Measurements from ENCODE around the gene FUNDC2.
A peak's percentile ranks its signal among the peaks of the same experiment; 100 is the strongest.
"Not testable (repeated sequence)": the region's sequence is repeated elsewhere in the genome, so short reads cannot be mapped to it uniquely, and the experiment has no call there.

Gene FUNDC2, protein sequence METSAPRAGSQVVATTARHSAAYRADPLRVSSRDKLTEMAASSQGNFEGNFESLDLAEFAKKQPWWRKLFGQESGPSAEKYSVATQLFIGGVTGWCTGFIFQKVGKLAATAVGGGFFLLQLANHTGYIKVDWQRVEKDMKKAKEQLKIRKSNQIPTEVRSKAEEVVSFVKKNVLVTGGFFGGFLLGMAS

DNA sequence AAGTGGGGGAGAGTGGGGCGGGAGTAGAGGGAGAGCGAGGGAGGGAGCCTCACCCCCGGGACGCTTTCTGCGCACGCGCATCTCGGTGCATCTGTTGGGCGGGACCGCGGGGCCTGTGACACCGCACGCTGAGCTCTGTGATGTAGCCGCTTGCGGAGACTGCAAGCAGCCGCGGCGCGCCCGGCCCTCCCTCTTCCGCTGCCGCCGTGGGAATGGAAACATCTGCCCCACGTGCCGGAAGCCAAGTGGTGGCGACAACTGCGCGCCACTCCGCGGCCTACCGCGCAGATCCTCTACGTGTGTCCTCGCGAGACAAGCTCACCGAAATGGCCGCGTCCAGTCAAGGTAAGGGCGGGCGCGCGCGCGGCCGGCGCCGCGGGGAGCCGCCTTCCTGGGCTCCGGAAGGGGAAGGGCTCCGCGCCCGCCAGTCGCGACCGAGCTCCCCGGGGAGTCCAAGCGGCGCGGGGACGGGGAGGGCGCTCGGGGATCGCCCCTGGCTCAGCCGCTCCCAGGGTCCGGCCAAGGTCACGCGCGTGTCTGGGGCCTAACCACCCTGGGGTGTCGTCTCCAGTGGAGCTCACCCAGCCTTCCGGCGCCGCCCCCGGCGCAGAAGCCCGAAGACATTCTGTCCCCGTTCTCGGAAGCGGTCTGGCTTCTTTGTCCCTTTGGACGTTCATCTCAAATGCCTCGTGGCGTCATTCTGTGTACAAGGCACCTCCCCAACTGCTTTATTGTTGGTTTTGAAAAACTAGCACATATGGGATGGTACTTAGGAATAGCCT lies at the start of gene FUNDC2:
Gene FUNDC2, plus strand, starts transcription at position 118 of the 782 bp plus-strand sequence. Its CDS starts 95 bp downstream, at position 213.
- peak; percentile 70 to 88 for DNase-seq (ENCODE audit: low read depth in 1 of 2, low spot score in 1 of 2)

DNA sequence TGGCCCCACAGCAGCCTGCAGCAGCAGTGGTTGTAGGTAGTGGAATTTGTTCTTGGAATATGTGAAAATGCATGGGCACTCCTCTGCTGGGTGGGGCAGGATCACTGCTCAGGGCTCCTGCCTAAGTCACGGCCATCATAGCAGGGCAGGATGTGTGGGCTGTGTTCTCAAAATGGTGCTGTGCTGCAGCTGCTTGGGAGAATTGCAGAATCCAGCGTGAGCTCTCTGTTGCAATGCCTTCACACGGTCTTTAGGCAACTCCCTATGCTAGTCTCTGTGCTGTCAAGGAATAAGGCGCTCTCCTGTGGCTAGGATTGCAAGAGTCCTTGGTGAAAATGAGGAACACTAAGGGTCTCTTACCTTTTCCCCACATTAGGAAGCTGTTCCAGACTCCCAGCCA lies 47.0 kb upstream of the FUNDC2 start:
- DNase-seq (ENCODE audit: low read depth in 1 of 2, low spot score in 1 of 2): no peak

DNA sequence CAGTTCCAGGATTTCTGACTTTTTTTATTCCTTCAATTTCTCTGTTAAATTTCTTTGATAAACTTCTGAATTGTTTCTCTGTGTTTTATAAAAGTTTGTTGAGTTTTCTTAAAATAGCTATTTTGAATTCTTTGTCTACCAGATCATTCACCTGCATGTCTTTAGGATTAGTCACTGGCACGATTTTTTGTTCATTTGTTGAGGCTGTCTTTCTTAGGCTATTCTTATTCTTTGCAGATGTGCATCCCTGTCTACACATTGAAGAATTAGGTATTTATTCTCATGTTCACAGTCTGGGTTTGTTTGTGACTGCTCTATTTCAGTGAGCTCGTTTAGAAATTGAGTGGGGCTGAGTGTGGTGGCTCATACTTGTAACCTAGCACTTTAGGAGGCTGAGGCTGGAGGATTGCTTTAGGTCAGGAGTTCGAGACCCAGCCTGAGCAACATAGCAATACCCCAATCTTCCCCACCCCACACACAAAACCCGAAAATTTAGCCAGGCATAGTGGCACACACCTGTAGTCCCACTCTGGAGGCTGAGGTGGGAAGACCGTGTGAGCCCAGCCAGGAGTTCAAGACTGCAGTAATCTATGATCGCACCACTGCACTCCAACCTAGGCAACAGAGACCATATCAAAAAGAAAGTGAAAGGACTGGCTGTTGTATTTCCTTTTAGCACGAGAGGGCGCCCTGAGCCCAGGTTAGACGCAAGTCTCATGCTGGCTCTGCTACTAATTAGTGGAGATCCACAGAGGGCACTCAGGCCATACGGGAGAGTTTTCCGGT lies 46.1 kb upstream of the FUNDC2 start:
- DNase-seq (ENCODE audit: low read depth in 1 of 2, low spot score in 1 of 2): peak; percentile 59 to 66

DNA sequence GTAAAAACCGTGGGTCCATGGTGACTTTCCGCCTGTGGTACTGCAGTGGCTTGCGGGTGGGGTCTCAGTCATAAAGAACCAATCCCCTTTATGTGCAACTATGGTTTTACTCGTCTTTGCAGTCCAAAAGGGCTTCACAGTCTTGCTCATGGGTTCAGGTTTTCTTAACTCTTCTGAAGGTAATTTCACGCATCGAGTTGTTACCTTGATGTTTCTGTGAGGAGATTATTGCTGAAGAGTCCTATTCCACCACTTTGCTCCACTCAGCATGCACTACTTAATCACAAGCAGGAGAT lies 45.6 kb upstream of the FUNDC2 start:
- DNase-seq (ENCODE audit: low read depth in 1 of 2, low spot score in 1 of 2): no peak

DNA sequence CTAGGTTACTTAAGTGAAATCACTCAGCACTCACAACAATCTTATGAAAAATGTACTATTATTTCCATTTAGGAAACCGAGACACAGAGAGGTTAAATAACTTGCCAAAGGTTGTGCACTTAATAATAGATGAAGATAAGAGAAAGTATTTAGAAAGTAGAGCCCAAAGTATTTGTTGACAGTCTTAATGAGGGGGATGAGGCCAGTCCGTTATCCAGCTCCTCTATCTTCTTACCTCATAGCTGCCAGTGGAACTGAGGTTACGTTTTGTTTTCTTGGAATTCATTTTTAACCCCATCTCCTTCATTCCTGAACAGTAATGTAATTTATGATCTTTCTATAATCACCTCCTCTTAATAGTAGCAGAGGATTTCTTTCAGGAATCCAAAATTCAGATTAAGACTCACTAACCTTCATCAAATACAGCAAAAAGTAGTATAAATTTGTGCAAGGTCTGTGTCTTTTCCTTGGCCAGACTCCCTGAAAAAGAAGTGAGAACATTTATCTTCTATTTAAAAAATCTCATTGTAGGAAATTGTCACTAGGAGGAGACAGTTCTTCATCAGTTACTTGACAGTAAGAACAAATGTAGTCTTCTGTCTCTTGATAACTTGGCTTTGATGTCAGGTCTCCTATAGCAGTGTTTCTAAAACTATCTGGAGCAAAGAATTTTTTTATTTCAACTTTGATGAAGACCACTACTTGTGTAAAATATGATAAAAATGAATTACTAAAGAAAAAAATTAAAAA lies 39.6 kb upstream of the FUNDC2 start:
- DNase-seq (ENCODE audit: low read depth in 1 of 2, low spot score in 1 of 2): no peak

DNA sequence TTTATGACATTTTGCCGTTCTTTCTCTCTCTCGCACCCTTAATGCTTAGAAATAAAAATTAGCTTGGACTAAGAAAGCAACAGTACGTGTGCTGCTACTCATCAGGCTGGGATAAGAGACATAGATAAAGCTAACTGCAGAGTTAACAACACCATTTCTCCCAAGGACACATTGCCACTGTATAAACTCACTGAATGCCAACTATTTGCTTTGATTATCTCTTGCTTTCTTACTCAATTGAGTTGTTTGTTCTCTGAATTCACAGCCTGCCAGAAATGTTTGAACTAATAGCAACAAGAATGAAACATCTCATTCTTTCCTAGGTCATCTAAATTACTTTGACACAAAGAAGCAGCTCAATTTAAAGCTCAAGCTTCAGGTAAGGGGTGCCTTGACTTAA lies 38.7 kb upstream of the FUNDC2 start:
- no peak for DNase-seq (ENCODE audit: low read depth in 1 of 2, low spot score in 1 of 2)

DNA sequence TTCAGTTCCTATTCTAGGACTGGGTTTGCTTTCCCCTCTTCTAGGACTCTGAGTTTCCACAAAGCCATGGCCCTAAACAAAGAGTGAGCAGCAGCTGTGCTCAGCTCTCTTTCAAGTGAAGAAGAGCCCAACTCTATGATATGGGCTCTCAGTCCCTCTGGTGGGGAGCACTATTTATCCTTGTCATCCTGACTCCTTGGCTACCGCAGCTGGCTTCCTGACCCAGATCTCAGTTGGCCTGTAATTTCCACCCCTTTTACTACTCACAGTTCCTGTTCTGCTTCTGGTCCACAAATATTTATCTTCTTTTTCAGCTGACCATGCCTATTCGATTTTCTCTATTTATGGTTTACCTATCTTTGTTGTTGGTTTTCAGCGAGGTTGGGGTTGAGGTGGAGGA lies 37.9 kb upstream of the FUNDC2 start:
- no peak for DNase-seq (ENCODE audit: low read depth in 1 of 2, low spot score in 1 of 2)

DNA sequence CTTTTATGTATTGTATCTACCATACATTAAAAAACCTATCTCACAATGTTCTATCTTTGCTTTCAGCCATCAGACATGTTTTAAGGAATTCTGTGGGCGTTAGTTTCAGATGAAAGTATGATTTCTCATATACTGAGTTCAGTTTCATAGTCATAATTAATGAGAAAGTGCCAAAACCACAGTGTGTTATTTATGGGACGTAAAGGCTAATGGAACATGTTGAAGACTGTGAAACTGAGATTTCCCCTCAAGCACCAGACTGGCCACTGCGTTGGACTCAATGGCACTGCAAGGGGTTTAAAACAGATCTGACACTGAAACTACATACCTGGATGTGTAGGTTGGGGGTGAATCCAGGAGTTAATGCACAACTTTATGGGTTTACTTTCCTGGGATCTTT lies 36.1 kb upstream of the FUNDC2 start:
- DNase-seq (ENCODE audit: low read depth in 1 of 2, low spot score in 1 of 2): no peak

DNA sequence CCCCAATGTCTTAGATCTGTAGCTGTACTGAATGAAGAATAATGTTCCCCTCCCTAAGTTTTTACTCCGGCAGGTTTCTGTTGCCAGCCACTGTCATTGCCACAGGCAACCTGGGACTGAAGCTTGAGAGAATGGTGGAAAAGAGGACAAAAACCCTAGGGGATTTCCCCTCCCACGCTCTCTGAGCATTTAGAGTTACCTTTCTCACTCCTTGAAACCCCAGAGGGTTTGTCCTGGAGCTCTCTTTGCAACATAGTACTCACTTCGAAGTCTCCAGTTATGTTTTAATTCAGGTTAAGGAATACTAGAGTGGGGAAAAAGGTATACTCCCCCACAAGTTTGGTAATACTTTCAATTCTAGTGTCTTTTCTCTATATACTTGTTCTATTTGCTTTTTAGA lies 35.6 kb upstream of the FUNDC2 start:
- peak in 1 of 2 donors; percentile 11 for DNase-seq (ENCODE audit: low read depth in 1 of 2, low spot score in 1 of 2)

DNA sequence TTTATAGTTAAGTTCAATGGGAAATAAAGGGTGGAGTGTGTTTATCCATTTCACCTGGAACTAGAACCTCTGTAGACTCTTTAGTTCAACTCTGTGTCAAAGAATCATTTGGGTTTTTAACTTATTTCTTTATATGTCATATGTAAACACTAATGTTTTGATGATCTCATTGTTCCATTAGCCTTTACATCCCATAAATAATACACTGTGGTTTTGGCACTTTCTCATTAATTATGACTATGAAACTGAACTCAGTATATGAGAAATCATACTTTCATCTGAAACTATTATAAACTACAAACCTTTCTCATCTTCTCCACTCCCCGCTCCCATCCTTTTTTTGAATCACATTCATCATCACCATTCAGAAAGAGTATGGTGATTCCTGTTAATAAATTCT lies 35.2 kb upstream of the FUNDC2 start:
- no peak for DNase-seq (ENCODE audit: low read depth in 1 of 2, low spot score in 1 of 2)

DNA sequence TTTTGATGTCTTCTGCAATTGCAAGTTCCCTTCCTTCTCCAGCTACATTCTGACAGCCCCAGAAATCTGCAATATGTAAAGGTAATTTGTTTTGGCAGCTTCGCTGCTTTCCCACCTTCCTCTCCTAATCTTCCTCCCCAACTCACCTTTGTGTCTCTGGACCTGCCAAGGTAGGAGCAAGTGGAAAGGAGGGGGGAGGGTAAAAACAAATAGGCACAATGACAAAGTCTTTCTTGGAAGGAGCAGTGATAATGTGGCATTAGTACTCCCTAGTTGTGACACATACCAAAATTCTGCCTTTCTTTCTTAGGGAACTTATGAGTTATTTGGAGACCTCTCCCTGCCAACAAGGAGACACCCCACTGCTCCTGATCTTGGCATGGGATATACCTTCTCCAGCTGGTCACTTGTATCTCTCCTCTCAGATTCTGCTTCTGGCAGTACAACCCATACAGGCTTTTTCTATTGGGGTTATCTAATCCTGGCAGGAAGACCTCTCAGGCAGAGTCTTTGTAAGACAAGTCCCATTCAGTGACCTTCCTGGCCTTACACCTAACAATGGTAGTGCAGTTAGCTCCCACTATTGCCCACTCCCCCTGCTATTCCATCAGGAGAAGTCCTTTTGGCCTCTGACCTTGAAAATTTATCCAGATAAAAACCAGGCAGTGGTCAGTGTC lies 28.3 kb upstream of the FUNDC2 start:
- no peak for DNase-seq (ENCODE audit: low read depth in 1 of 2, low spot score in 1 of 2)

DNA sequence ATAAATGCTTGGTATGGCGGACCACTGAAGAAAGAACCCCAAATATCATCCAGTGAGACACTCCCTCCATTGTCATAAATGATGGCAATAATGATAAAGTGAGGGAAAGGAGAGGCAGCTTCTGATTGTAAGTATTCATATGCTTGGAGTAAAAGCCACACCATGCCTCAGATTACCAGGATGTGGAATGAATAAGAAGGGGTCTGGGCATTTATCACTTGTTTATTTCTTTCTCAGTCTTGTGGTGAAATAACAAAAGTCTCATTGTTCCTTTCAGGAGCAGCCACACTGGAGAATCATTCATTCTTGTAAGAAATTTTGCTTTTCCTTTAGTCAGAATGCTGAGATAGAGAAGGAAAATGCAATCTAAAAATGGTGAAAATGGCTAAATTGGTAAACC lies 25.8 kb upstream of the FUNDC2 start:
- DNase-seq (ENCODE audit: low read depth in 1 of 2, low spot score in 1 of 2): no peak

DNA sequence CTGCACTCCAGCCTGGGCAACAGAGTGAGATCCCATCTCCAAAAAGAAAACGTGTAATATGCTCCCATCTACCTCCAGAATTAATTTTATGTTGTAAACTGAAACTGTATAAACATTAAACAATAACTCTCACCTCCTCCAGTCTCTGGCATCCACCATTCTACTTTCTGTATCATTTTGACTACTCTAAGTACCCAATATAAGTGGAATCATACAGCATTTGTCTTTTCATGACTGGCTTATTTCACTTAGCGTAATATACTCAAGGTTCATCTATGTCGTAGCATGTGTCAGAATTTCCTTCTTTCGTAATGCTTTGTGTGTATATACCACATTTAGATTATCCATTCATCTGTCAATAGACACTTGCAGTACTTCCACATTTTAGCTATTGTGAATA lies 24.8 kb upstream of the FUNDC2 start:
- no peak for DNase-seq (ENCODE audit: low read depth in 1 of 2, low spot score in 1 of 2)

DNA sequence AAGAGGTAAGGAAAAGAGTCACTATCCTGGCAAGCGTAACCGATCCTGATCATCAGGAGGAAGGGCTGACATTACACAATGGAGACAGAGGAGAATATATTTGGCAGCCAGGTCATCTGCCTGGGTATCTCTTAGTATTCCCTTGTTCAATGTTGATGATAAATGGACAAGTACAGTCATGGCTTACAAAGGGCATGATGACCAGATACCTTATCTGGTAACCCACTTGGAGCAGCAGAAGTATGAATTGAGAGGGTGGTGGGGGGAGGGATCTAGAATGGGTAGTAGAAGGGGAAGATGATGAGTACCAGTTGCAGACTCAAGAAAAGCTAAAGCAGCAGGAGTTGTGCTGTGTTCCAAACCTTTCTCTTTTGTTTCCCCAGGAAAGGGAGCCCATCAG lies 21.5 kb upstream of the FUNDC2 start:
- DNase-seq (ENCODE audit: low read depth in 1 of 2, low spot score in 1 of 2): no peak

DNA sequence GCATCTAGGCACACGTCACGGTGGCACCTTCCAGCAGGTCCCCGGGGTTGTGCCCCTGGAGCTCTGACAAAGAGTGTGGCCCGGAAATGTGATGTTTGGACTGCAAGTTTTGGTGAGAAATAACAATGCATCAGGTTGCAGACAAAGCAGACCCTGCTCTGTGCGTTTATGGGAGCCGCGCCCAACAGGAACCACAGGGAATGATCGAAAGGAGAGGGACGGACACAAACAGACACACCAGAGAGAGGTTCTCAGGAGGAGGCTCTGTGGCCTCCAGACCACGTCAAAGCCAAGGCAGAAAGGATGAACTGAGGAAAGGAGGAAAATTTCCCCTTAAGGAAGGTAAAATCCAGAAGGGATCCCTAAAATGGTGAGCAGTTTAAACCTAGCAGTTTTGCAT lies 20.3 kb upstream of the FUNDC2 start:
- not testable (repeated sequence) for DNase-seq (ENCODE audit: low read depth in 1 of 2, low spot score in 1 of 2)

DNA sequence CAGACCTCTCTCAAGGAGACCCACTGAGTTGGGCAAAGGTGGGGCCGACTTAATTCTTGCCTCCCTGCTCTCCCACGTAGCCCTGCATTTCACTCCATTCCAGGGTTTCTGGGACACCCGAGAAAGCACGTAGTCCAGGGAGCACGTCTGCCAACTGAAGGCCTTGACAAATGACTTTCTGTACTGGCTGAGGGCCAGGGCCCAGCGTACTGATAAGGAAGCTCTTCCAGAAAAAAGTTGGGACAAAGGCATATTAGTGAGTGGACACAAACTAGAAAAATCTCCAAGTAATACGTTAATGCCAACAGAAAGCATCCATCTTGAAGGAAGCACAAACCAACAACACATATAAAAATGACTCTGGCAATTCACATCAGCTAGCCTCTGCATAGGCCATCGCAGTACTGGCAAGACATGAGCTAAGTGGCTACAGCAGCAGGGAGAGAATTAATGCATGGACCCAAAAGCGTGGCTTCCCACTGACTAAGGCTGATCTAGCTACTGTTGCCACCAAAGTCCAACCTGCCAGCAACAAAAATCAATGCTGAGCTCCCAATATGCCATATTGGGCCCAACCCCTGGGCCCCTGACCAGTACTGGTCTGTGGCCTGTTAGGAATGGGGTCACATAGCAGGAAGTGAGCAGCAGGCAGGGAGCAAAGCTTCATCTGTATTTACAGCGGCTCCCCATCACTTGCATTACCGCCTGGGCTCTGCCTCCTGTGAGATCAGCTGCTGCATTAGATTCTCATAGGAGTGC lies 19.6 kb upstream of the FUNDC2 start:
- DNase-seq (ENCODE audit: low read depth in 1 of 2, low spot score in 1 of 2): not testable (repeated sequence)

DNA sequence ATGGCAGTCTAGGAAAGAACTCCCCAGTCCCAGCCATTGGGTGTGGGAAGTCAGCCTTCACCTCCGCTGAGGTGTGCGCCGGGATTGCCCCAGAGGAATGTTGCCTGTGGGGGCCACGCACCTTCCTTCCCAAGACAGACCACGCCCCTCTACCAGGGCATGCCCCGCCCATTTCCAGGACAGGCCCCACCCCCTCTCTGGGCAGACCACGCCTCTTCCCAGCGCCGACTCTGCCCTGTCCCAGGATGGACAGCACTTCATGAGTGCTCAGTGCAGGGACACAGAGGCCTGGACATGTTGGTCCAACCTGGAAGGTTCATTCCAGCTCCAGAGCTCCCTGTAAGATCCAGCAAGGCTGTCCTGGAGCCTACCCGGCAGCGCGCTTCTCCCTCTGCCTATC lies 18.1 kb upstream of the FUNDC2 start:
- DNase-seq (ENCODE audit: low read depth in 1 of 2, low spot score in 1 of 2): not testable (repeated sequence)

DNA sequence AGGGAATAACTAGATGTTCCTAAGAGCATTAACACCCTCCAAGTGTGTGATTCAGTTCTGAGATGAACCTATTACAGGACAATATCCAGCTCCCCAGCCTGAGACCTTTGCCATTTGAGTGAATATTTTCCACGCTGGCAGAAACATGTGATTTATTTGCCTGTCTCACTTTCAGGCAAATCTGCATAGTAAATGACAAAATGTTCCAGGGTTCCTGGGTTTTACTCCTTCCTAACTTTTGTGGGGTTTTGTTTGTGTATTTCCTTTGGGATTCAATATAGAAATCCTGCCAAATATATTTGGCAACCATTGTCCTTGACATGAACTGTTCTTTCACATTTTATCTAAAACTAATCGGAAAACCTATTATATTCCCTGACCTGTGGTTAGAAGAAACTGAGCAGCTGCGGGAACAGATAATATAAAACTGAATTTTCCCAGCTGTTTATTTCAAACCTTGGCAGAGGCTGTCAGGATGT lies 16.6 kb upstream of the FUNDC2 start:
- no peak for DNase-seq (ENCODE audit: low read depth in 1 of 2, low spot score in 1 of 2)

DNA sequence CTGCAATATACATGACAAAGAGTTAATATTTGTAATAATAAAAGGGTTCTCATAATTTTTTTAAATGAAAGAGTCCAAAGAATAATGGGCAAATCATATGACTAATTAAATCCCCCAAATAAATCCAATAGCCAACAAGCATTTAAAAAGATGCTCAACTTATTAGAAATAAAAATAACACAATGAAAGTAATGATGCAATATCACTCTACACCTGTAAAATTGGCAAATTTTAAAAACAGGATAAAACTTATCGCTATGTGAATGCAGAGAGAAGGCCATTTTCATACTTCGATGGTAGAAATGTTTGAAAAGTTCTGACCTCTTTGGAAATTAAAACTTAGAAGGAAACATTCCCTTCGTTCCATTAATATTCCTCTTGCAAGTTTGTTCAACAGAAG lies 6.1 kb upstream of the FUNDC2 start:
- DNase-seq (ENCODE audit: low read depth in 1 of 2, low spot score in 1 of 2): no peak

DNA sequence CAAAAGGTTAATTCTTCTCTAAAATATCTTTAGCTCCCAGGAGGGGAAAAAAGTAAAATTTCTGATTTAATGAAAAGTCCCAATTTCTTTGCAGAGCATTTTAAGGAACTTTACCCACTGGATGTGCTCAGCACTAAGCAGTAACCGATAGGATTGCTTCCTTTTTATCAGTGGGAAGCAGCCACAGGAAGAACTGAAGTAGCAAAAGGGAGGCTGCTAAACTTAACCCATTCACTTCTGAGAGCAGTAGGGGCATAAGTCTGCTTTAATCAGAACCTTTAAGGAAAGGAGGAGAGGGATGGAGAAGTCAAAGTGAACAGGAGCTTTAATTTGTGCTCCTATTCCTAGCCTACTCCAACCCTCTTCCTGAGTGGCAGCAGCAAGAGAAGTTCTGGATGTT lies 4.1 kb upstream of the FUNDC2 start, which contains the start of gene F8:
Gene F8, minus strand, starts transcription at position 139 of the 400 bp plus-strand sequence. CDS start 171 bp downstream, outside the sequence.
- no peak for DNase-seq (ENCODE audit: low read depth in 1 of 2, low spot score in 1 of 2)

Measured in activated CD4-positive, alpha-beta T cell treated with anti-CD3 and anti-CD28 coated beads, Interleukin-2, amount 50 U/mL, for 24 hours (primary cell).